AG20443 (cell line): ENCODE measurements around the gene NOD2.

Experiments
- DNase-seq: peaks from one replicate; pipeline ENCODE4 v3.0.0; 2012; ENCODE audit warnings: low spot score, mixed read lengths

The NOD2 gene

DNA sequence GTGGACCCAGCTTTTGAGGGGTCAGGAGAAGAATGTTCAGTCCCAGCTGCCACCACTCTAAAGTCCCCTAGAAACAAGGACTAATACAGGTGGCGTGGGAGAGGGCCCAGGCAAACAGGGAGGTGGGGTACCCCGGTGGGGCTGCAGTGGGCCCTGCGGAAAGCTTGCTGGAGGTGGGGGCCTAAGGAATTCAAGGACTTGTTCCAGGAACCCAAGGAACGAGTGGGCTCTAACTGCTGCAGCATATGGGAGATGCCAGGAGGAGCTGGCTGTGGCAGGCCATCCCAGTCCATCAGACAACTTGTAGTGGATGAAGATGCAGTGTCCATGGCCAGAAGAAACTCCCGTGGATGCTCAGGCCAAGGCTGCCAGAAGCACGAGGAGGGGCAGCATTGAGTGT is 22.9 kb upstream of the NOD2 start:
- no peak for DNase-seq

DNA sequence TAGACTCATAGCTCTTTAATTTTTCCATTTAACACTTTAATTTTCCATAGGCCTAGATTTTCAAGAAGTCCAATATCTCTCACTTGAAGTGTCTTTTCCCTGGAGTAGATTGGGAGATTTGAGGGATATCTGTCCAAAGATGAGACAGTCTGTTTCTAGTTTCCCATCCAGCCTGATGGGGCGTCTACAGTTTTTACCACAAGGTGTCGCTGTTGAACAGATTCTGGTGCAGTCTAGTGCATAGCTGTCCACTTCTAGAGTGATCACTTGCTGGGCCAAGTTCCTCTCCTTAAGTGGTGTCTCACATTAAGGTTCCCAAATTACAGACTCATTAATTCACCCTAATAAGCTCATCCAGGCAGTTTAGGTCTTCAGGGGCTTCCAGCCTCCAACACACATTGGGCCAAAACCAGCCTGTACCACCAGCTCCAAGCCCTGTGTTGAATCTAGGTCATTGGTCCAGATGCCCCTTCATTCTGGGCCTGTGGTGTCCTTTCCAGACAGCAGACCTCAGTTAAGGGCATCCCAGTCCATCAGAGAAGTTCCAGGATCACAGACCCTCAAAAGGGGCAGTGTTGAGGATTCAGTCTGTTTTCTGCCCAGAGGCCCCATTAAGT is 21.7 kb upstream of the NOD2 start:
- DNase-seq, result no peak

DNA sequence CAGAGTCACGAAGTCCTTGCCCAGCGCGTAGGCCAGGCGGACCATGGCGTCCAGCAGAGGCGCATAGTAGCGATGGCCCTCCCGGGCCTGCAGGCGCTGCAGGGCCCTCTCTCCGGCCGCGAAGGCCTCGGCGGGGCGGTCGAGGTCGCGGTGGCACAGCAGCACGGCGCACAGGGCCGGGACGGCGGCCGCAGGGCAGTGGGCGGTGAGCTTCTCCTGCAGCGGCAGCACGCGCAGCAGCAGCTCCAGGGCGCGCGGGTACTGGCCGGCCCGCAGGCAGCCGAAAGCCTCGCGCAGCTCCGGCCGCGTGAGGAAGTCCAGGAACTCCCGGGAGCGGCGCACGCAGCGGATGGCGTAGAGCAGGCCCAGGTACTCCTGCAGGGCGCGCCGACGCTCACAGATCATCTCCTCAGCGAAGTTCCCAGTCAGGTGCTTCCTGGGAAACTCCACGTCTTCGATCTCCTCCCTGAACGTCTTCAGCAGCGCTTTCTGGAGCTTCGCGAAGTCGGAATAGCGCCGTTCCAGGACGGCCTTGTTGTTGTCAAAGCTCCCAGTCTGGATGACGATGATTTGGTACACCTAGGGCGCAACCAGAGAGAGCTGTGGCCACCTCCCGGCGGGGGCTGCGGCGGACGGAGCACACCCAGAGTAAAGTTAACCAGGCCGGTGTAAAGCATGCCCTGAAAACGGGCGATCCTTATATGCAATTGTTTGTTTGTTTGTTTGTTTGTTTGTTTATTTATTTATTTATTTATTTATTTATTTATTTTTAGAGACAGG is 19.7 kb upstream of the NOD2 start:
- DNase-seq, result no peak

DNA sequence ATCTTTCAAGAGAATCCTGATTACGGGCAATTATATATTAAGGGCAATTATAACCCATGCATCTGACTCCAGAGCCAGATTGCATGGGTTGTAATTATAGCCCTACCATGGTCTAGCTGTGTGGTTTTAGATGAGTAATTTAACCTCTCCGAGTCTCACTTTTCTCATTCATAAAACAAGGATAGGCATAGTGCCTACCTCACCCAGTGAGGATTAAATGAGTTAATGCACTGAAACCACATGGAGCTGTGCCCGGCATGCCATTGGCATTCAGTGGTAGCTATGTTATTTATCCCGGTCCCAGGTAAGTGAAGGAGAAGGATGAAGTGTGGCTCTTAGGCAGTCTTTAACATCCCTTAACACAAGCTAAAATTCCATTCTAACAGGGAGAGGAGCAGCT is 18.6 kb upstream of the NOD2 start:
- no peak for DNase-seq

DNA sequence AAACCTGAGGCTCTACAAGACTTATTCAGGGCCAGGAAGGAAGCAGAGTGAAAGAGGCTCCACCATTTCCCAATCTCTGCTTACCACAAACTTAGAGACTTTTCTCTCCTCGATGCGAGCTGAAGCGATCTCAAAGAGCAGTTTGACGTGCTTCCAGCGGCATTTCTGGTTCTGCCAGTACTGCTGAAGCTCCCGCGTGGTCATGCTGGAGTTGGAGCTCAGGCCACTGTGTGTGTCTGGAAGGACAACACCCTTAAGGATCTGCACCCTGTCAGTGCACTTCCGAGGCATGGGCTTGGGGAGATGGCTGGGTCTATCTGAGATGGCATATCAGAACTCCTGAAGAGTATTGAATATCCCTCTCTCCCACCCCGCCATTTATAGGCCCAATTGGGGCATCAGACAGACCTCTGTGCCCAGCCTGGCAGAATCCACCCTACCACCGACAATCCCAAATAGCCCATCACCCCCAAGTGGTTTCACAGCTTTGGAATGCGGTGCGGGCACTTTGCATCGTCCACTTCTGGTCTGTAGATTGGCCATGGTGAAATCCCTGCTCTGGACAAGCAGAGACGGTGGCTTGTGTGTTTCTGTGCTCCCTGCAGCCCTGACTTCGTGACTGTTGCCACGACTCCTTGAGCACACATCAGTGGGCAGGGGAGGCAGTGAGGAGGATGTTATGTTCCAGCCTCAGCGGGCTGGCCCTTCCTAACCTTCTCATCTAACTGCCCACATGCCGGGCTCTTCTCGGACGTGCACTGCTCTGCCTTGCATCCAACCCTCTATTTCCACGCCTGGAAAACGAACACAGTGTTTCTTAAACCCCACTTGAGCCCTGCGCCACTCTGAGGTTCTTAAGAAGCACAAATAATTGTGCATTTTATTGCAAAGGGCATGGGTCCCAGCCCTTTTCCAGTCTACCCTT is 17.5 kb upstream of the NOD2 start:
- no peak for DNase-seq

DNA sequence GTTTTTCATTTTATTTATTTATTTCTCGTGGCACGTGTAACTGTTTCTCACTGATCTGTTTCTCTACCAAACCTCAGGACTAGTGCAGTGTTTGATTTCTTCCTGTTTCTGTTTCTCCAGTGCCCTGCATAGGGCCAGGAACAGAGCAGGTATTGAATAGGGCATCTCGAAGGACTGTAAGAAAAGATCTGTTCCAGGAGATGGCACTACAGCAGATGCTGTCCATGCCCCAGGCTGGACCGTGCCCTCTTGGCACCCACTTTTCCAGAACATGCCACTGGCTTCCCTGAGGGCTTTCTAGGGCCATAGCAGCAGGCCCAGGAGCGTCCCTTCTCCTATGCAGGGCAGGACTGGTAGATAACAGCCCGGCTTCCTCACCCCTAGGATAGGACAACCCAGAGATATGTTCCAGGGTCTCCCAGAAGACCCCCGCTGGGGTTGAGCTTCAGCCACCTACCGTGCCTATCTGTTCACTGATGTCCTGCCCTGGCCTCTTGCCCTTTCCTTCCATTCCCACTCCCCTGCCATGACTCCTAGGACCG is 16.7 kb upstream of the NOD2 start:
- DNase-seq, result no peak

DNA sequence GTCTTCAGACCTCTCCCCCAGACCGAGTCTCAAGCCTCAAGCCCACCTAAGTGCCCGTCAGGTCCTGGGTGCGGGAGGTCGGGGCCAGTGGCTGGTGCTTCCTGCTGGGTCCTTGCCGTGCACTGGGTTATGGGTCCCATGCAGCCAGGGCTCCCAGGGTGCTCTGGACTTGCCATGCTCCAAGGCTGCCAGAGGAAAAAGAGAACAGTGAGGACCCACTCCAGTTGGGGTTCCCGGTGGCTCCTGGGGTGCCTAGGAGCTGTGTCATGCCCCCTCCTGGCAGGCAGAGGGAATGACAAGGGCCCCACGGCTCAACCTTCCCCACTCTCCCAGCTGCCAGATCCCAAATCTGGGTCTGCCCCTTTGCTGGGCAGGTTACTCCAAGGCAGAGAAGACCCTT is 16.1 kb upstream of the NOD2 start:
- no peak for DNase-seq

DNA sequence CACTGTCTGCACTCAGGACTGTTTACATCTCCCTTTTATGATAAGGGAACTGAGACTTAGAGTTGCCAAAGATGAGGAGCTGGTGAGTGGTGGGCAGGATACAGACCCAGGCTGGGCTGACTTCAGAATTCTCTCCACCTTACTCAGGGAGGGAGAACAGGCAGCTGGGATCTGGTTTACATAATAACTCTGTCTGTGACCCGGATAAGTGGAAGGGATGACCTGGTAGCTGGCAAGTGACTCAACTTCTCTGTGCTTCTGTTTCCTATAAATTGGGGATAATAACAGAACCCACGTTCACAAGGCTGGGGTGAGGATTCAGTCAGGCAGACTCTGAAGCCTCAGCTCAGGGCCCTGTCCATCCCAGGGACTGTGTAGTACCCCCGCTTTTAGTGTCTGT is 14.9 kb upstream of the NOD2 start:
- DNase-seq, result no peak

DNA sequence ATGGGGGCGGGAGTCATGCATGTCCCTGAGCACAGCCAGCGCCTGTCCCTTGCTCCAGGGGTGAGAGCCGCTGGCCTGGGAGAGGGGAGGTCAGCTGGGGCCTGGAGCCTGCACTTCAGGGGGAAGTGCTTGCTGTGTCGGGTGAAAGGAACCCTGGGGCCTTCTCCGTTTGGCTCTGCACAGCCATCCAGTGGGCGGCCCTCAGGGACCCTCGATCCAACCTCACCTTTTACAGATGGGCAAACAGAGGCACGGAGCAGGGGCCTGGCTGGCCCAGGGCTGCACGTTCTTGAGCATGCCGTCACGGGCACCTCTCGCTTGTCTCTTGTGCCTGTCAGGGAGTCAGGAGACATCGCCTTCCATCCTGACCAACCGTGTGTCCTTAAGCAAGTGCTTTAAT is 14.1 kb upstream of the NOD2 start:
- no peak for DNase-seq

DNA sequence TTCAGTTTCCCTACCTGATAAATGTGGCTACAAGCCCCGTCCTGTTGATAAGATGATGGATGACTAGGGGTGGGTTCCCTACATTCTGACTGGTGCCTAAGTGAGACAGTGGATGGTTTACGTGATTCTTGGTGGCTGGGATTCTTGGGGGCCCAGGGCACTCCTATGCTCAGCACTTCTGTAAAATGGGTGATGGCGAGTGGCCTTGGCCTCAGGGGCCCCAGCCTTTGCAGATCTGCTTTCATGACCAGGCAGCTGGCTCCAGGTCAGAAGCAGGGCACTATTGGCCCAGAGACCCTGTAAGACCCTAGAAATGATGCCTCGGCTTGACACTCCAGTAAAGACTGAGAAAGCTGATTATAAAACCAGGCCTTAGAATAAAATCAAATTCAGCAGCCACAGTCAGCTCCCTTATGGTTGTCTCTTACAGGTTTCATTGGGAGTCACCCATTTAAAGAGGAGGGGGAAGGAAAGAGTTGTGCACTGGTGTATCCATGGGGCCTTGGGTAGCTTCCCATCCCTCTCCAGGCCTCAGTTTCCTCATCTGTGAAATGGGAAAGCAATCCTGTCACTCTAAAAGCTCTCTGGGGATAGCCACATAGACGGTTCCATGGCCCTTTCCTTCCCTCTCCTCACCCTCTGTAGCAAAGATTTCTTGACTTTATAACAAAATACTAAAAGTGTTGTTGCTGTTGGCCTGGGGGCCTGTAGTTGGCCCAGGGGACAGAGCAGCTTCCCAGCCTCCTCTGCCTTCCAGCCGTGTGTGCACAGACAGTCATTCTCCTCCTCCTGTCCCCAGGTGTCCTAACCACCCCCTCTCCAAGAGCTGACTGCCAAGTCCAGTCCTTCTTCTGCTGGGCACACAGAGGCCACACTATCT is 13.5 kb upstream of the NOD2 start:
- DNase-seq, result no peak

DNA sequence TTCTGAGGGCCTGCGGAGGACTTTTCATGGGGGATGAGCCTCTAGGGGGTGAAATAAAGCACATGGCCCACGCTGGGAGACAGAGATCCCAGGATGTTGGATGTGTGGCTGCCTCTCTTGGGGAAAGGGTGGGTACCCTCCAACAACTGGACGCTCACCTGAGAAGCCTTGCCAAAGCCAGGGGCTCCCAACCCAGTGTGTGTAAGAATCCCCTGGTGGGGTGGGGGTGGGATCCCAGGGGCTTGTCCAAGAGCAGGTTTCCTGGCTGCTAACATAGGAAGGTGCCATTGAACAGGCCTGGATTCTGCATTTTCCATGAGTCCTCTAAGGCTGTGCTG is 12.9 kb upstream of the NOD2 start:
- no peak for DNase-seq

DNA sequence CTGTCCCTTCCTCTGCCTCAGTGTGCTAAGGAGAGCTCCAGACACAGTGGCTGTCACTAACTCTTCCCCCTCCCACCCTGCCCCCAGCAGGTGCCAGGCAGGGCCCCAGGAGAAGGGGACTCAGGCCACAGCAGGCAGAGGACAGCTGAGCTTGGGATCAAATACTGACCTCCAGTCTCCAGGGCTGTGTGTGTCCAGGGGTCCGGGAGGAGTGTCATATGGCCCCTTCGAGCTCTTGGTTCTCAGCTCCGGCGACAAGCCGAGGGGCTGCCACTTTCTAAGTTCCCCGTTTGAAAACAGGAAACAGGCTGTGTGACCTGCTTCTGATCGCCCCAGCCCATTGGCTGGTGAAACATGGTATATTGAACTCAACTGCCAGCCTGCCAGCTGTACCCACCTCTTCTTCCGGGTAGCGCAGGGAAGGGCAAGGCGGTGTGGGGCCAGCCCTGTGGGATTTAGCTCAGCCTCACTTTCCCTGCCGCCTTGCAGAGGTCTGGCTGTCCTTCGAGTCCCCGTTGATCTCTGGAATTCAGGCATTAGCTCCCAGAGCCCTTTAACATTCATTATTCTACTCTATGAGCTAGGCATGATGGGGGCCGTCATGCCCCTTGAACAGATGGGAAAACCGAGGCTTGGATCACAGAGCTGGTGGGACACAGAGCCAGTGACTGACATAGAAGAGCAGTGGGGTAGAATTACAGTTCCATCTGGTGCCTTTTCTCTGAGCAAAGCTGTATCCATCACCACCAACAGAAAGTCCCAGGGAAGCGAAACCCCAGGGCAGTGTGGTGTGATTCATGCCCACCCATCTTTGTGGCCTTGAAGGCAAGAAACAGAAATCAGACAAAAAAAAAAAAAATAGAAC is 12.2 kb upstream of the NOD2 start, which contains the start of gene SNX20:
Gene SNX20 (minus strand): TSS at position 292 of the 865 bp plus-strand sequence. CDS start 3,786 bp downstream, outside the sequence.
- DNase-seq, result no peak

DNA sequence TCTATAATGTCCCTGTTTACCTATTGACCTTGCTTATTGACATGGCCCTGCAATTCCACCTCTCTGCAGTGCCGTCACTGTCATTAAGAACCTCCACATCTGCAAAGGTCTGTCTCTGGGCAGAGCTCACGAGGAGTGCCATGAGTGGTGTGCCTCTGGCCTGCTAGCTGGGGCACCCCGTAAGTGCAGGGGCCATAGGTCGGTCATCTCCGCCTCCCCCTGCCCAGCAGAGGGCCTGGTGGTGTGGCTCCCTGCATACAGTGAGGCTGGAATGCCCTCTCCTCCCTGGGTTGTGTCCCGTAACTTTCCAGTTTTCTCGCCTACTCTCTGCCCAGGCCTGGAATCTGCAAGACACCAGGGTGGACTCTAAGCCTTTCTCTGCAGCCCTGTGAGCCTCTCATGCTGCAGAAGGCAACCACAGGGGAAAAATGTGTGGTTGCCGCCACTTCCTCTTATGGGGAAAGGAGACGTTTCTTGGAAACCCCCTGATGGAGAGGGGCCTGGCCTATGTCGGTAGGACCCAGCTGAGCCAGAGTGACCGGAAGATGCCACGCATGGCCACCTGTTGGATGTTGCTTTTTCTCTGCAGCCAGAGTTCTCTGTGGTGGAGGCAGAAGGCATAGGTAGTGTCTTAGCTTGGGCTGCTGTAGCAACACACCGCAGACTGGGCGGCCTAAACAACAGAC is 9.6 kb upstream of the NOD2 start:
- DNase-seq, result no peak

DNA sequence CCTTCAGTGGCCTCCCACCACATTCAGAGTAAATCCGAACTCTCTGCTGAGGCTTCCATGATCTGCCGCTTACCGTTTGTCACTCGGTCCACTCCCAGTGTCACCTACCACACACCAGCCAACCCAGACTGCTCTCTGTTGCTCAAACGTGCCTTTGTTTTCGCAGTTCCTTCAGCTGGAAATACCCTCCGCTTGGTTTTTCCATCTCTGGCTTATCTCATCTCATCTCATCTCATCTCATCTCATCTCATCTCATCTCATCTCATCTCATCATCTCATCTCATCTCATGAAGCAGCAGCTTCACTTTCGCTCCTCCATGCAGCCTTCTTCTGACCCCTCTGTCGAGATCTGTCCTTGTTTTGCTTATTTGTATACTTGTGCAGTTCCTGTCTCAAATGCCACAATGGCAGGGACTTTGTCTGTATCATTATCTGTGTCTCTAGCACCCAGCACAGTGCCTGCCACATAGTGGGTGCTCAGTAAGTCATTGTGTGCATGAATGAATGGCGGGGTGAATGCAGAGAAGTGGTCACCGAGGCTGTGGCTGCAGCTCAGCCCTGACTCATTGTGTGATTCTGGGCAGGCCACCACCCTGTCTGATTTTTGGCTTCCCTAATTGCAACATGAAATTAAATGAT is 8.5 kb upstream of the NOD2 start:
- DNase-seq, result no peak

DNA sequence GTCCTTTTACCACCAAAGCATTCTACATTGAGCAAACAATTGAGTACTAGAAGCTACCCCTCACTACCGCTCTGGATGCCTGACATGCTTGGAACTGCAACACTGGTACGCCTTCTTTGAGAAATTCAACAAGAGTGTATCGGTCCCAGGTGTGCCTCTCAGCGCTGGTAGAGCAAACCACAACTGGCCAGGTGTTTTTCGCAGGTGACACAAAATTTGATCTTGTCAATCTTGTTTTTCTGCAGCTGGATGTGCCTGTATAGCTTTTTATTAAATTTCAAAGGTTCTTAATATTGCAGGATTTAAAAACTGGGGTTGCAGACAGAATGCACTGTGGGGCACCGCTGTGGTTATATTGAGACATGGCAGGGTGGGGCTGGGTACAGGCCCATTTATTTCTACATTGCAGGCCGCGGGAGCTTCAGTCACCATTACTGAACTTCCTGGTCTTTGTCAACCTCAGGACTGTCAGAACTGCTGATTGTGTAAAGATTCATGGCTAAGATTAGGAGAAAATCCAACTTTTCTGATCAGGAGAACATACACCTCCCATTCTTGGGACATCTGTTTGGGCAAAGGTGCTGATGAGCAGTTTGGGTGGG is 7.8 kb upstream of the NOD2 start:
- no peak for DNase-seq

DNA sequence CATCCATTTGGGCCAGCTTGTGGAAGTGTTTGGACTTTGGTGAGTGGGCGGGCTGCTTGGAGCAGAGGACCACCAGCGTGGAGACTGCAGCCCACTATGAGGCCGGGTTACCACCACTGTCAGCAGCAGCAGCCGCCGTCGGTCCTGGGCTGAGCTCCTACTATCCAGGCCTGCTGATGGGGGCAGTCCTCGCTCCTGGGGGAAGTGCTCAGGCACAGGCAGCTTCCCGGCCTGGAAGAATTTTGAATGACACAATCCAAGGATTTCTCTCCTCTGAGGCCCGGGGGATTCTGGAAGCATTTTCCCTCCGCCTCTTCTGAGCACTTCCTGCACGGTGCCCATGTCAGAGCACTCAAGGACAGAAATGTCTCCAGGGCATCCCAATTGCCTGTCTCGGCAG is 5.3 kb upstream of the NOD2 start:
- no peak for DNase-seq

DNA sequence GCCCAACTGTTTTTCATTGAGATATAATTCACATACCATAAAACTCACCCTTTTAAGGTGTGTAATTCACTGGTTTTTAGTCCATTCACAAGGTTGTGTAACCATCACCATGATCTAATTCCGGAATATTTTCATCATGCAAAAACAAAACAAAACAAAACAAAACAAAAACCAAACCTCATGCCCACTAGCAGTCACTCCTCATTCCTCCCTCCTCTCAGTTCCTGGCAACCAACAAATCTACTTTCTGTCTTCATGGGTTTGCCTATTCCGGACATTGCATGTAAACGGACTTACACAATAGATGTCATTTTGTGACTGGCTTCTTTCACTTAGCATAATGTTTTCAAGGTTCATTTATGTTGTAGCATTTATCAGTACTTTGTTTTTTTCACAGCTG is 4.5 kb upstream of the NOD2 start:
- no peak for DNase-seq

DNA sequence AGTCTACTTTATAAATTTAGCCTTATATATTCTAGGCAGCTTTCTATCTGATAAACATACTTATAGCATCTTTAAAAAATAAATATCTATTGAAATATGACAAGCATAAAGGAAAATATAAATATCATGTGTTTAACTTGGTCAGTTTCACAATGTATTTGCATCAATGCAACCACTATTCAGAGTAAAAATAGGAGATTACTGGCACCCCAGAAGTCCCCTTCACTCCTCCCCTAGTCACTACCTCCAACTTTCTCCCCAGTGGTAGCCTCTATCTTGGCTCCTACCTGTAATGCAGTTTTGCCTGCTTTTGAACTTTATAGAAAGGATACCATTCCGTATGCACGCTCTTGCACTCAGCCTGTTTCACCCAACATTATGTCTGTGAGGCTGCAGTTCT is 3.2 kb upstream of the NOD2 start:
- DNase-seq, result no peak

DNA sequence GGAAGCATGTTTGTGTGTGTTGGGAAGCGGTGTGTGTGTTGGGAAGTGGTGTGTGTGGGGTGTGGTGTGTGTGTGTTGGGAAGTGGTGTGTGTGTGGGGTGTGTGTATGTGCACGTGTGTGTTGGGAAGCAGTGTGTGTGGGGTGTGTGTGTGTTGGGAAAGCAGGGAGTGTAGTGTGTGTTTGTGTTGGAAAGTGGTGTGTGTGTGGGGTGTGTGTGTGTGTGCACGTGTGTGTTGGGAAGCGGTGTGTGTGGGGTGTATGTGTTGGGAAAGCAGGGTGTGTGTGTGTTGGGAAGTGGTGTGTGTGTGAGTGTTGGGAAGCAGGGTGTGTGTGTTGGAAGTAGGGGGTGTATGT is 785 bp upstream of the NOD2 start:
- DNase-seq, result no peak
